Measurements from ENCODE around the gene KANSL1. TPM values are rescaled to one million over a fixed set of nuclear protein-coding genes. Genes with fewer than 3 reads are reported as not detected.

The KANSL1 gene
- total and polyA plus RNA-seq, 3 donors from 2014 or later = 70.3 to 158 (median 152) TPM

DNA sequence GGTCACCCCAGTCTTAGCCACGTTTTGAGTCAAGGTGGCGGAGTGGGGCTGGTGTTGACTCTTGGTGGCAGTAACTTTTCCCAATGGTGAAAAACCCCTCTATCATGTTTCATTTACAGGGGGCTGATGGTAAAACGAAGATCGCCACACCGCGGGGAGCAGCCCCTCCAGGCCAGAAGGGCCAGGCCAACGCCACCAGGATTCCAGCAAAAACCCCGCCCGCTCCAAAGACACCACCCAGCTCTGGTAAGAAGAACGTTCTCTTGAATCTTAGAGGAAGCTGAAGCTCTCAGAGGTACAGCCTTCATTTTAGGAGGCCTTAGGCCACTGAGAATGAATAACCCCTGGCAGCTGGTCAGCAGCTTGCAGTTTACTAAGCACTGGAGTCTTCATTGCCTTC, 201.9 kb downstream of the KANSL1 start:
- no peaks in the 10 kb centered on the region for H3K36me3 ChIP-seq (ENCODE audit: low read depth, missing control alignments)
- no peak overlapping the region for H3K27ac ChIP-seq
- no peaks in the 10 kb centered on the region for H3K4me1 ChIP-seq
- 91% methylated on average over 10 of the region's 10 CpGs for WGBS, 2 donors
- DNase-seq = no peak
- H3K9me3 ChIP-seq = no peaks in the 10 kb centered on the region
- intact Hi-C loops (cut with DNase I; ENCODE audit: low total_unique reads) = no loop called here
- TF ChIP-seq POLR2A (IDR thresholded peaks at IDR 0.05) = no peak
- TF ChIP-seq, protein P1, sequence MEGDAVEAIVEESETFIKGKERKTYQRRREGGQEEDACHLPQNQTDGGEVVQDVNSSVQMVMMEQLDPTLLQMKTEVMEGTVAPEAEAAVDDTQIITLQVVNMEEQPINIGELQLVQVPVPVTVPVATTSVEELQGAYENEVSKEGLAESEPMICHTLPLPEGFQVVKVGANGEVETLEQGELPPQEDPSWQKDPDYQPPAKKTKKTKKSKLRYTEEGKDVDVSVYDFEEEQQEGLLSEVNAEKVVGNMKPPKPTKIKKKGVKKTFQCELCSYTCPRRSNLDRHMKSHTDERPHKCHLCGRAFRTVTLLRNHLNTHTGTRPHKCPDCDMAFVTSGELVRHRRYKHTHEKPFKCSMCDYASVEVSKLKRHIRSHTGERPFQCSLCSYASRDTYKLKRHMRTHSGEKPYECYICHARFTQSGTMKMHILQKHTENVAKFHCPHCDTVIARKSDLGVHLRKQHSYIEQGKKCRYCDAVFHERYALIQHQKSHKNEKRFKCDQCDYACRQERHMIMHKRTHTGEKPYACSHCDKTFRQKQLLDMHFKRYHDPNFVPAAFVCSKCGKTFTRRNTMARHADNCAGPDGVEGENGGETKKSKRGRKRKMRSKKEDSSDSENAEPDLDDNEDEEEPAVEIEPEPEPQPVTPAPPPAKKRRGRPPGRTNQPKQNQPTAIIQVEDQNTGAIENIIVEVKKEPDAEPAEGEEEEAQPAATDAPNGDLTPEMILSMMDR (IDR thresholded peaks at IDR 0.05) = no peak
- no peak overlapping the region for H3K4me3 ChIP-seq
- H3K27me3 ChIP-seq = no peaks in the 10 kb centered on the region

DNA sequence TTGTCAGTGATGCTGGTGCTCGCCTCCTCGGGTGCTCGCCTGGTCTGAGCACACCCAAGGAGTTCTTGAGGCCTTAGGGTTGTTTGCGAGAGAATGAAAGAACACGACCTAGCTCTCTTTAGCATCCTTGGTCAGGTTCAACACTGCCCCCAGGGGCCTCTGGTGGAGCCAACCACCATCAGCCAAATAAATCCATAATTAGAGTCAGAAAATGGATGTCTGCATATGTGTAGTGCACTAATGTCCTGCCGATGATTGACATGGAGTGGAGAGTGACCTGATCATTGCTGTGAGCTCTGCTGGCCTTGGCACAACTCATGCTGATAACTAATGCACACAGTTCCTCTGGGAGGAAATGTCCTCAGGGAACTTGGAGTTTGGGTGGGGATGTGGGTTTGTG, 202.3 kb downstream of the KANSL1 start:
- TF ChIP-seq, protein P1 (IDR thresholded peaks at IDR 0.05) = no peak
- TF ChIP-seq POLR2A (IDR thresholded peaks at IDR 0.05) = no peak
- no peaks in the 10 kb centered on the region for H3K9me3 ChIP-seq
- no peak overlapping the region for H3K27ac ChIP-seq
- 83 to 88% methylated on average over 6 of the region's 6 CpGs for WGBS, 2 donors
- H3K4me3 ChIP-seq = no peak overlapping the region
- H3K4me1 ChIP-seq = no peaks in the 10 kb centered on the region
- no peaks in the 10 kb centered on the region for H3K36me3 ChIP-seq (ENCODE audit: low read depth, missing control alignments)
- no peak for DNase-seq
- no peaks in the 10 kb centered on the region for H3K27me3 ChIP-seq
- intact Hi-C loops (cut with DNase I; ENCODE audit: low total_unique reads) = no loop called here

DNA sequence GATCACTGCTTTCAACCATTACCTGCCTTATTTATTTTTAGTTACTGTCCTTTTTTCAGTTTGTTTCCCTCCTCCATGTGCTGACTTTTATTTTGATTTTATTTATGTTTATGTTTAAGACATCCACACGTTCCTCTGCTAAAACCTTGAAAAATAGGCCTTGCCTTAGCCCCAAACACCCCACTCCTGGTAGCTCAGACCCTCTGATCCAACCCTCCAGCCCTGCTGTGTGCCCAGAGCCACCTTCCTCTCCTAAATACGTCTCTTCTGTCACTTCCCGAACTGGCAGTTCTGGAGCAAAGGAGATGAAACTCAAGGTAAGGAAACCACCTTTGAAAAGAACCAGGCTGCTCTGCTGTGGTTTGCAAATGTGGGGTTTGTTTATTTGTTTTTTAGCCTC, 203.5 kb downstream of the KANSL1 start:
- Histone ChIP-seq H3K36me3 (ENCODE audit: low read depth, missing control alignments) (no peaks in the 10 kb centered on the region), H3K27me3 (no peaks in the 10 kb centered on the region), H3K4me3 (no peak overlapping the region), H3K4me1 (no peaks in the 10 kb centered on the region), H3K27ac (no peak overlapping the region), H3K9me3 (no peaks in the 10 kb centered on the region)
- WGBS, 2 donors = 86 to 92% methylated on average over 3 of the region's 3 CpGs
- intact Hi-C loops (cut with DNase I; ENCODE audit: low total_unique reads) = no loop called here
- no peak for TF ChIP-seq POLR2A (IDR thresholded peaks at IDR 0.05)
- TF ChIP-seq, protein P1 (IDR thresholded peaks at IDR 0.05) = no peak
- no peak for DNase-seq

DNA sequence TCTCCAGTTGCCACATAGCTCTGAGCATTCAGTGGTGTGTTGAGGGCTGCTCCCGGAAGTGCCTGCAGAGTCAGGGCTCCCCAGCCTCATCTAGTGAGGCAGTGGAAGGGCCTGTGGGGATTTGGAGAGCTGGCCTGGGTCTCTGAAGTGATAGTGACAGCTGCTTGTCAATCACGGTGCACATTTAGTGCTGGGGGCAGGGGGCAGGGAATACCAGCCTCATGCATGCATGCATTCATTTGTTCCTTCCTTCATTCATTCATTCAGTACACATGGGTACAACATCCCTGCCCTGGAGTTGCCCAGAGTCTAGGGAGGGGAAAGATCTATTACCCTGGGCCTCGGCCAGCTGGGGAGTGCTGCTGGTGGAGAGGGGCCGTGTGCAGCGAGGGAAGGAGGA, 205.5 kb downstream of the KANSL1 start:
- TF ChIP-seq, protein P1 (IDR thresholded peaks at IDR 0.05) = no peak
- TF ChIP-seq POLR2A (IDR thresholded peaks at IDR 0.05) = no peak
- Histone ChIP-seq H3K4me1 (no peaks in the 10 kb centered on the region), H3K27ac (no peak overlapping the region), H3K4me3 (no peak overlapping the region), H3K27me3 (no peaks in the 10 kb centered on the region), H3K36me3 (ENCODE audit: low read depth, missing control alignments) (no peaks in the 10 kb centered on the region), H3K9me3 (no peaks in the 10 kb centered on the region)
- WGBS, 2 donors = 92% methylated on average over 5 of the region's 5 CpGs
- intact Hi-C loops (cut with DNase I; ENCODE audit: low total_unique reads) = no loop called here
- no peak for DNase-seq

DNA sequence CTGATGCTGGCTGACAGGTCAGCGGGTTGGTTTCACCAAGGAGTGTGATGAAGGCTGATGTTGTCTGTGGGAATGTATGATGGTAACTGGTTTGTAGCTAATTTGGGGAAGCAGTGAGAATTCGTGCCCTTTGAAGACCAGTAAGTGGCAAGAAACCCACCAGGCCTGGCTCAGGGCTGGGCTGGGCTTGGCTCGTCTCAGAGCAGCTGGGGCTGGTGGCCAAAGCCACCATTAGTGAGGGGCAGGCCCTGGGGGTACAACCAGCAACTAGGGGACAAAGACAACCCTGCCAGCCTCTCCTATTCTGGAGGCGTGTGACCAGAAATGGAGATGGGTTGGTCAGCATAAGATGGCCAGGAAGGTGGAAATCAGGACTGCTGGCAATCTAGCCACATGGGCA, 207.2 kb downstream of the KANSL1 start:
- no peaks in the 10 kb centered on the region for H3K27me3 ChIP-seq
- H3K4me1 ChIP-seq = no peaks in the 10 kb centered on the region
- H3K9me3 ChIP-seq = no peaks in the 10 kb centered on the region
- intact Hi-C loops (cut with DNase I; ENCODE audit: low total_unique reads) = no loop called here
- no peak for DNase-seq
- H3K36me3 ChIP-seq (ENCODE audit: low read depth, missing control alignments) = no peaks in the 10 kb centered on the region
- no peak overlapping the region for H3K4me3 ChIP-seq
- TF ChIP-seq, protein P1 (IDR thresholded peaks at IDR 0.05) = no peak
- TF ChIP-seq POLR2A (IDR thresholded peaks at IDR 0.05) = no peak
- no peak overlapping the region for H3K27ac ChIP-seq
- WGBS, 2 donors = 96 to 97% methylated on average over 4 of the region's 4 CpGs
